ENCODE data around the gene SMNDC1.
"Not testable (repeated sequence)": the region's sequence is repeated elsewhere in the genome, so short reads cannot be mapped to it uniquely, and the experiment has no call there.

SMNDC1 gene

DNA sequence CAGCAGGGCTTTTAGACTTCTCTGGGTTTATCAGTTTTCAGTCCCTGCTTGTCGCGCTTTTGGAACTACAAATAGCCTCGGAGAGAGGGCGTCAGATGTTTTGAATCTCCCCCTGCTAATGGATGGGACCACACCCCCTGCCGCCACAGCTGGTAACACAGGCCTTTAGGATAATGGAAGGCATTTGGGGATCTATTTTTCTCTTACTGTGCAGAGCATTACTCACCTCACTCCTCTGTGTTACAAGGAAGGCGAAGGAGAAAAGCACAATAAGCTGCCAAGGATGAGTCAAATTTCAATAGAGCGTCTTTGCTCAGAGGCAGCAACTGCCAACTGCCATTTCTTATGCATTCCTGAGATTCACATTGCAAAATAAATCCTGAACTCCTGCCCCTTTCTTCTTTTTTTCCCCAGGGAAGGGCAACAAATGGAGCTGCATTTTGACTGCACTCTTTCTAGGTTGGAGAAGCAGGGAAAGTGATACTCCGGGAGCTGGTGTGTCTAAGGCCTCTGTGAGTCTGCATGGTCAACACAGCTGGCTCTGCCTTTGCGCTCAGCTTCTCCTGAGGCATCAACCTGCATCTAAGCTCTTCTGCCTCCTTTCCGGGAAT is 31.5 kb upstream of the SMNDC1 start:
- Histone ChIP-seq H3K27me3 (replicated peaks) (no peaks in the 10 kb centered on the region), H3K27ac (peak overlapping the region; percentile 71), H3K4me3 (ENCODE audit: low read depth, low read length) (no peak overlapping the region), H3K36me3 (replicated peaks) (no peaks in the 10 kb centered on the region)
- TF ChIP-seq, protein P1, sequence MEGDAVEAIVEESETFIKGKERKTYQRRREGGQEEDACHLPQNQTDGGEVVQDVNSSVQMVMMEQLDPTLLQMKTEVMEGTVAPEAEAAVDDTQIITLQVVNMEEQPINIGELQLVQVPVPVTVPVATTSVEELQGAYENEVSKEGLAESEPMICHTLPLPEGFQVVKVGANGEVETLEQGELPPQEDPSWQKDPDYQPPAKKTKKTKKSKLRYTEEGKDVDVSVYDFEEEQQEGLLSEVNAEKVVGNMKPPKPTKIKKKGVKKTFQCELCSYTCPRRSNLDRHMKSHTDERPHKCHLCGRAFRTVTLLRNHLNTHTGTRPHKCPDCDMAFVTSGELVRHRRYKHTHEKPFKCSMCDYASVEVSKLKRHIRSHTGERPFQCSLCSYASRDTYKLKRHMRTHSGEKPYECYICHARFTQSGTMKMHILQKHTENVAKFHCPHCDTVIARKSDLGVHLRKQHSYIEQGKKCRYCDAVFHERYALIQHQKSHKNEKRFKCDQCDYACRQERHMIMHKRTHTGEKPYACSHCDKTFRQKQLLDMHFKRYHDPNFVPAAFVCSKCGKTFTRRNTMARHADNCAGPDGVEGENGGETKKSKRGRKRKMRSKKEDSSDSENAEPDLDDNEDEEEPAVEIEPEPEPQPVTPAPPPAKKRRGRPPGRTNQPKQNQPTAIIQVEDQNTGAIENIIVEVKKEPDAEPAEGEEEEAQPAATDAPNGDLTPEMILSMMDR (IDR thresholded peaks at IDR 0.05; ENCODE audit: low read depth, low read length, missing control alignments) = peak; percentile 44
- peak; percentile 90 for DNase-seq
- in situ Hi-C loops (cut with HindIII; ENCODE audit: low pct_ligation_motif_present, low sequenced_read_pairs) = loop anchor here (25.0 kb wide), 1 partner anchor 201 kb away; no protein-coding TSS in a partner anchor

DNA sequence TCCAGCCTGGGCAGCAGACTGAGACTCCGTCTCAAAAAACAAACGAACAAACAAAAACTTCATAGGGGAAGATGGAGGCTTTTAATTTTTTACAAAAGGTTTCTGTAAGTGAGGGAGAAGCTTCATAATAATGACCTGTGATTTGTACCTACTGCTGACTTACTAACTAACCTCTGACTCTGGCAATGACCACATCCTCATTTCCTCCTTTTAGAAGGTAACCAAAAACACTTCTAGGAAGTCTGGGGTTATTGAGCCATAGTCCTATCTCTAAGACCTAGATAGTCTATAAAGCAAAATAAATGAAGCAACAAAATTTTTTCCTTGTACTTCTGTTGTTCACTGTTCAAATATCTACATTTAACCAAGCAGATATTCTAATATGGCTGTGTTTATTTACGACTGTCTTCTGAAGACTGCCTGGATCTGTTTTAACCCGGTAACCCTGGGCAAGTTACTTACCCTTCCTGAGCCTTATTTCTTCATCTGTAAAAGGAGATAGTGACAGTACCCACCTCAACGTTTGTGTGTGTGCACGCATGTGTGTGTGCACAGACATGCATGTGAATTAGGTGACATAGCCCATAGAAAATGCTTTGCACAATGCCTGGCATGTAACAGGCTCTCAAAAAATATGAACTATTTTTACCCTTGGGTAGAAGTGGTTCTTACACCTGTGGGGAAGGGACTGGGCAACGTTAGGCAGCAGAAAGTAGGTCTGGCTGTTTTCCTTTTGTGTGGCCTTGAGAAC is 30.8 kb upstream of the SMNDC1 start:
- no peak for DNase-seq
- Histone ChIP-seq H3K36me3 (replicated peaks) (no peaks in the 10 kb centered on the region), H3K27ac (peak overlapping the region; percentile 71), H3K4me3 (ENCODE audit: low read depth, low read length) (no peak overlapping the region), H3K27me3 (replicated peaks) (no peaks in the 10 kb centered on the region)
- in situ Hi-C loops (cut with HindIII; ENCODE audit: low pct_ligation_motif_present, low sequenced_read_pairs) = loop anchor here (25.0 kb wide), 1 partner anchor 202 kb away; no protein-coding TSS in a partner anchor
- TF ChIP-seq, protein P1 (IDR thresholded peaks at IDR 0.05; ENCODE audit: low read depth, low read length, missing control alignments) = no peak

DNA sequence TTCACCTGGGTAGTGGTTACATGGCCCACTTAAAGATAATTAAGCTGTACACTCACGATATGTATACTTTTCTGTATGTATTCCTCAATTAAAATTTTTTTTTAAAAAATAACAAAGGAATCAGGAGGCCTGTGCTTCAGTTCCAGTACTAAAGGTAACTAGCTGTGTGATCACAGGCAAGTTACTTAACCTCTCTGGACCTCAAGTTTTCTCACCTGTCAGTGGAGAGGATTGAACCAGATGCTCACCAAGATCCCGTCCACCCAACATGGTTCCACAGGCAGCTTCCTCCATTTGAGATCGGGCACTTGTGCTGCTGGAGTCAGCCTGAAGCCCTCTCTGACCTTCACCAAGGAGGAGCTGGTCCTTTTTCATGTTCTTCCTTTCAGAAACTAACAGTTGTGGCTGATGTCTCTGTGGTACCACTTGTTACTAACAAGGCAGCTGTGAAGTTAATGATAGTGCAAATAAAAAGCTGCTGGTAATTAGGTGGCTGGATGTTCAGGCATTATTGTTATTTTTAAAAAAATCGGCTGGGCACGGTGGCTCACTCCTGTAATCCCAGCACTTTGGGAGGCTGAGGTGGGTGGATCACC is 29.4 kb upstream of the SMNDC1 start:
- Histone ChIP-seq H3K27me3 (replicated peaks) (no peaks in the 10 kb centered on the region), H3K27ac (no peak overlapping the region), H3K4me3 (ENCODE audit: low read depth, low read length) (no peak overlapping the region), H3K36me3 (replicated peaks) (no peaks in the 10 kb centered on the region)
- in situ Hi-C loops (cut with HindIII; ENCODE audit: low pct_ligation_motif_present, low sequenced_read_pairs) = loop anchor here (25.0 kb wide), 1 partner anchor 203 kb away; no protein-coding TSS in a partner anchor
- TF ChIP-seq, protein P1 (IDR thresholded peaks at IDR 0.05; ENCODE audit: low read depth, low read length, missing control alignments) = no peak
- DNase-seq = no peak

DNA sequence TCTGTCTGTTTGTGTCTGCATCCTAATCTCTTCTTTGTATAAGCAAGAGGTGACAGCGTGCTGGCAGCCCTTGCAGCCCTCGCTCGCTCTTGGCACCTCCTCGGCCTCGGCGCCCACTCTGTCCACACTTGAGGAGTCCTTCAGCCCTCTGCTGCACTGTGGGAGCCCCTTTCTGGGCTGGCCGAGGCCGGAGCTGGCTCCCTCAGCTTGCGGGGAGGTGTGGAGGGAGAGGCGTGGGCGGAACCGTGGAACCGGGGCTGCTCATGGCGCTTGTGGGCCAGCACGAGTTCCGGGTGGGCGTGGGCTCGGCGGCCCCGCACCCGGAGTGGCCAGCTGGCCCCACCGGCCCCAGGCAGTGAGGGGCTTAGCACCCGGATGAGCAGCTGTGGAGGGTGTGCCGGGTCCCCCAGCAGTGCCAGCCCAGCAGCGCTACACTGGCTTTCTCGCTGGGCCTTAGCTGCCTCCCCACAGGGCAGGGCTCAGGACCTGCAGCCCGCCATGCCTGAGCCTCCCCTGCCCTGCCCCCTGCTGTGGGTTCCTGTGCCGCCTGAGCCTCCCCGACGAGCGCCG is 26.6 kb upstream of the SMNDC1 start:
- not testable (repeated sequence) for H3K27me3 ChIP-seq (replicated peaks)

DNA sequence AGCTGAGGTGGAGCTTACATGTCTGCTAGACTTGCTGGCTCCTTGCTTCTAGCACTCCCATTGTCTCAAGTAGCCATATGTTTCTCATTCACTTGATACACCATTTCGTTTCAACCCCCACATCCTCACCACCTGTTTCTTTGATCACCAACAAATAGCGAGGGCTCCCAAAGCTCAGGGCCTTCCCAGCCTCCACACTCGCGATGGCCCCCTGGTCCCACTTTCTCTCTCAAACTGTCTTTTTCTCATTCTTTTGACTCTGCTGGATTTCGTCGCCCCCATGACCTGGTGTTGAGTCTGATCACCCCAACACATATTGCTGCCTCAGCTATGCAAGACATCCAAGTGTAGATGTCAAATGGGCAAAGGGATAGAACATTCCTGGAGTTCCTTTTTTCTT is 26.0 kb upstream of the SMNDC1 start:
- Histone ChIP-seq H3K4me3 (ENCODE audit: low read depth, low read length) (no peak overlapping the region), H3K27ac (no peak overlapping the region), H3K36me3 (replicated peaks) (no peaks in the 10 kb centered on the region), H3K27me3 (replicated peaks) (no peaks in the 10 kb centered on the region)
- DNase-seq = no peak
- in situ Hi-C loops (cut with HindIII; ENCODE audit: low pct_ligation_motif_present, low sequenced_read_pairs) = loop anchor here (25.0 kb wide), 1 partner anchor 207 kb away; no protein-coding TSS in a partner anchor
- TF ChIP-seq, protein P1 (IDR thresholded peaks at IDR 0.05; ENCODE audit: low read depth, low read length, missing control alignments) = no peak

More for the DNA sequence above, 26.6 kb upstream of the SMNDC1 start:
- DNase-seq; H3K4me3 ChIP-seq (ENCODE audit: low read depth, low read length); H3K36me3 ChIP-seq (replicated peaks); H3K27ac ChIP-seq: not testable (repeated sequence)
- in situ Hi-C loops (cut with HindIII; ENCODE audit: low pct_ligation_motif_present, low sequenced_read_pairs) = loop anchor here (25.0 kb wide), 1 partner anchor 206 kb away; no protein-coding TSS in a partner anchor

All from brain microvascular endothelial cell (primary cell).